Cardiac muscle cell (in vitro differentiated cells and primary cell): Measurements from ENCODE around the gene EIF4E3. TPM values are rescaled to one million over a fixed set of nuclear protein-coding genes. Genes with fewer than 3 reads are reported as not detected.

Source experiments
- DNase-seq, 2 donors: peaks; one replicate each; pipeline versions ENCODE4 v3.0.0 to v3.0.0-alpha.2; 2010 to 2017; ENCODE audit warnings: low read depth in 1 of 2, low spot score in 1 of 2
- H3K27ac ChIP-seq: fragments of 200-600 bp; sonication (generic); 2 replicates; pipeline ENCODE4 v1.5.1; 2016
- H3K27me3 ChIP-seq: fragments of 200-600 bp; sonication (generic); 2 replicates; pipeline ENCODE4 v1.6.0; 2016; ENCODE audit warnings: control low read depth
- H3K36me3 ChIP-seq: fragments of 200-600 bp; sonication (generic); 2 replicates; pipeline ENCODE4 v1.5.1; 2016; ENCODE audit warnings: control low read depth
- H3K4me1 ChIP-seq: fragments of 200-600 bp; sonication (generic); 2 replicates; pipeline ENCODE4 v1.8.1; 2017; ENCODE audit warnings: low read depth, mild to moderate bottlenecking, mixed run types
- H3K4me3 ChIP-seq: fragments of 200-600 bp; sonication (generic); 2 replicates; pipeline ENCODE4 v1.5.1; 2016; ENCODE audit warnings: mild to moderate bottlenecking
- H3K9me3 ChIP-seq: fragments of 200-600 bp; sonication (generic); 2 replicates; pipeline ENCODE4 v1.5.1; 2017; ENCODE audit warnings: low read depth, mild to moderate bottlenecking, control low read depth
- CTCF ChIP-seq: IDR thresholded peaks from 2 replicates; pipeline ENCODE4 v1.5.1; 2012; ENCODE audit warnings: low read depth, mild to moderate bottlenecking, low read length
- polyA plus RNA-seq: library from polyadenylated mRNA; unstranded; fragments of >200 nt; fragmentation: Nextera tagmentation; extraction: Ambion mirVana; gene quantifications from 2 replicates; pipeline ENCODE4 v1.2.1, GENCODE V29; 2016
- total RNA-seq: library from RNA; depleted of rRNA; stranded (reverse); fragments of >200 nt; gene quantifications from 2 replicates; pipeline ENCODE4 v1.2.3, GENCODE V29; 2016

EIF4E3 gene
- total and polyA plus RNA-seq, 2 experiments from 2014 or later, result 4.3 to 10.5 TPM

- Histone ChIP-seq H3K9me3 (no peaks in the 10 kb centered on the region), H3K4me3 (no peak overlapping the region), H3K27me3 (no peaks in the 10 kb centered on the region), H3K27ac (no peak overlapping the region), H3K4me1 (peaks cover 9% of the 10 kb centered on the region), H3K36me3 (no peaks in the 10 kb centered on the region)
- peak in 1 of 2 donors; percentile 65 for DNase-seq
- TF ChIP-seq CTCF, result no peak
Observed at GRCh38 chr3:71680603-71681002, 44.6 kb downstream of the EIF4E3 start.

DNA sequence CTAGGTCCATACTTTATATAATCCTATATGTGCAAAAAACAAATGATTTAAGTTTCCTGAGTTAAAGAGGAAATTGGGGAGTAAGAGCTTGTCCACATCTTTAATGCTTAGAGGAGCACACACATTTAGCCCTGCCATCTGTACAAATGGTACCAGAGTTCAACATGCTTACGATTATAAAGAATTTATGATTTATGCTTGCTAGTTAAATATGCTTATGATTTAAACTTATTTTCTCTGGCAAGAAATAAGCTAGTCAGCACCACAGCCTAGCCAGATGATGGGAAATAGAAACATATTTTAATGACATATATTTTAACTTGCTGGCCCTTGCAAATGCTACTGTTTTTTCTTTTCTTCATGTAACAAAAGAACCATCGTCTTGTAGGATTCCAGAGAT is 48.3 kb downstream of the EIF4E3 start:
- Histone ChIP-seq H3K4me3 (no peak overlapping the region), H3K27ac (no peak overlapping the region), H3K36me3 (no peaks in the 10 kb centered on the region), H3K4me1 (peaks cover 9% of the 10 kb centered on the region), H3K27me3 (no peaks in the 10 kb centered on the region), H3K9me3 (no peaks in the 10 kb centered on the region)
- TF ChIP-seq CTCF, result no peak
- DNase-seq, result no peak

- no peak overlapping the region for H3K4me3 ChIP-seq
- H3K36me3 ChIP-seq, result no peaks in the 10 kb centered on the region
- TF ChIP-seq CTCF, result no peak
- H3K9me3 ChIP-seq, result no peaks in the 10 kb centered on the region
- DNase-seq, result no peak
- H3K27me3 ChIP-seq, result no peaks in the 10 kb centered on the region
- H3K27ac ChIP-seq, result no peak overlapping the region
- no peaks in the 10 kb centered on the region for H3K4me1 ChIP-seq
Observed at GRCh38 chr3:71673486-71673885, 51.7 kb downstream of the EIF4E3 start.

GRCh38 chr3:71672807-71673206 is 52.4 kb downstream of the EIF4E3 start:
- no peaks in the 10 kb centered on the region for H3K36me3 ChIP-seq
- no peaks in the 10 kb centered on the region for H3K4me1 ChIP-seq
- no peaks in the 10 kb centered on the region for H3K27me3 ChIP-seq
- DNase-seq, result no peak
- H3K9me3 ChIP-seq, result no peaks in the 10 kb centered on the region
- H3K4me3 ChIP-seq, result no peak overlapping the region
- H3K27ac ChIP-seq, result no peak overlapping the region
- TF ChIP-seq CTCF, result no peak

DNA sequence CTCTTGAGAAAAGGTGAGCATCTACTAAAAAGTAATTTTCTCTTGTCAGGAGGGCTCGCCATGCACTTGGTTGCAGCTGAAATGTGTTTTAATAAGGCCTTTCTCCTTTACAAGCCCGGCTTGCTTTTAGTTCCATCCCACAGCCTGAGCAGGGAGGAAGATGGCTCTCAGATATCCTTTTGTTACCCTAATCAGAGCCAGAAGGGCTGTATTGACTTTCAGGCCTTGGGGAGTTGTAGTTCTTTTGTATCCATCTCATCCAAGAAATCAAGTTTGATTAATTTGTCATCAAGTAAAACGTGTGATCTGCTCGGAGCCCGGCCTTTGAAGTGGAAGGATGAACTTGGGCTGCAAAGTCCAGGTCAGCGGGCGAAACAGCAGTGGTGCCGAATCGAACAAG is 52.9 kb downstream of the EIF4E3 start:
- no peak for TF ChIP-seq CTCF
- Histone ChIP-seq H3K4me1 (no peaks in the 10 kb centered on the region), H3K27me3 (no peaks in the 10 kb centered on the region), H3K36me3 (no peaks in the 10 kb centered on the region), H3K4me3 (no peak overlapping the region), H3K9me3 (no peaks in the 10 kb centered on the region), H3K27ac (no peak overlapping the region)
- DNase-seq, result no peak
